GM10847 (cell line): ENCODE measurements around the gene ADRA2B.

Source experiments
- POLR2A ChIP-seq: IDR thresholded peaks from 2 replicates; pipeline ENCODE4 v1.6.1; 2011; ENCODE audit not compliant: insufficient read length; ENCODE audit errors: extremely low read depth

Gene ADRA2B

DNA sequence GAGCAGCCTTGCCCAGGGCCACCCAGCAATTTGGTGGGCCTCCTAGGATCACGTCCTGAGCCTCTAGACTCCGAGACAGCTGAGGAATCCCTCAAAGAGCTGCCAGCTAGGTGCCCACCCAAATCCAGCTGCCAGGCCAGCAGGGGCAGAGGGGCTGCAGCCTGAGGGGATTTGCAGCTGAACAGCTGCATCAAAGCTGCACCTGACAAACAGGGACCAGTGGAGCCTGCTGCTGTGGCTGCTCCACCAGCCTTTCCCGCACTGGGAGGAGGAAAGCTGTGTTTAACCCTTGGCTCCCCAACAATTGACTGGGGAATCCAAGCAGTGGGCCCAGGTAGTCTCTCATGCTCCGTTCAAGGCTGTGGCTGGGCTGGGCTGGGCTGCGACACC, 8.2 kb downstream of the ADRA2B start:
- no peak for TF ChIP-seq POLR2A

DNA sequence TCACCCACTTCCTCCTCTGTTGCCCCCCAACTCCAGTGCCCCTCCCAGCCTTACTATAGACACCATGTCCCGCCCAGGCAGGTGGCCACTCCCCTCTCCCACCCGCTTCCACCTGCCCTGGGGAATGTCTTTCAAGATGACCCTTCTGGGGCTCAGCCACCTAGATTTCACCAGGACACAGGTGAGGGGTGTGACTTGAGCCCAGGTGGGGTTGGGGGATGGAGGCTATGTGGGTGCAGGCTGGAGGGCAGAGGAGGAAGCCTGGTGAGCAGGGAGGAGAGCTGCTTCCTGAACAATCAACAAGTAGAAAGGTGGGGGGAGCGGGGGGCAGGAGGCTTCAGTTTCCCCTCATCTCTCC, 8.7 kb downstream of the ADRA2B start:
- no peak for TF ChIP-seq POLR2A

DNA sequence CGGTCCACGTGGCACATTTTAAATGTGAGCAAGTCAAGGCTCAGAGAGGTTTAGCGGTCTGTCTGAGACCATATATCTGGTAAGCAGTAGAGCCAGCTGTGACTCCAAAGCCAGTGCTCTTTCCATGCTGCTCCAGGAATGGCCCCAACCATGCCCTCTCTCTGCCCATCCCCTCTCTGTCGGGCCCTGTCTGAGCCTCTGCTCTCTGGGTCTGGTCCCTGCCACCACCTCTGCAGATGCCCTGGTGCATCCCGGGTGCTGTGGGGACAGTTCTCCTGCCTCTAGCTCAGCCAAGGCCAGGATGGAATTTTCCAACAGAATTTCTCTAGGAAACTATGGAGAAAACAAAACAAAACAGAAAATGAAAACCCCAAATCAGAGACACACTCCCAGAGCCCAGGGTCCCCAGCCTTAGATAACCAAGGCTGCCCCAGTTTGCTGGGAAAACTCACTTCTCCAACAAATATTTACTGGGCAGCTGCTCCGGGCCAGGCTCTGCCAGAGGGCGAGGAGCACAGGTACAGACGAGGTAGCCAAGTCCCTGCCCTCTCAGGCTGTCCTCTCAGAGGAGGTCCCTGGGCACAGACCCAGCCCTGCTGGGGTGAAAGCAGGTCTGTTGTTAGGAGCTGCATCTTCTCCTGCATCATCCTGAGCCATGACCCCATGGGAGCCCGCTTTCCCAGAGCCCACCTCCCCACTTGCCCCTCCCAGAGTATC, 9.2 kb downstream of the ADRA2B start:
- TF ChIP-seq POLR2A, result no peak

DNA sequence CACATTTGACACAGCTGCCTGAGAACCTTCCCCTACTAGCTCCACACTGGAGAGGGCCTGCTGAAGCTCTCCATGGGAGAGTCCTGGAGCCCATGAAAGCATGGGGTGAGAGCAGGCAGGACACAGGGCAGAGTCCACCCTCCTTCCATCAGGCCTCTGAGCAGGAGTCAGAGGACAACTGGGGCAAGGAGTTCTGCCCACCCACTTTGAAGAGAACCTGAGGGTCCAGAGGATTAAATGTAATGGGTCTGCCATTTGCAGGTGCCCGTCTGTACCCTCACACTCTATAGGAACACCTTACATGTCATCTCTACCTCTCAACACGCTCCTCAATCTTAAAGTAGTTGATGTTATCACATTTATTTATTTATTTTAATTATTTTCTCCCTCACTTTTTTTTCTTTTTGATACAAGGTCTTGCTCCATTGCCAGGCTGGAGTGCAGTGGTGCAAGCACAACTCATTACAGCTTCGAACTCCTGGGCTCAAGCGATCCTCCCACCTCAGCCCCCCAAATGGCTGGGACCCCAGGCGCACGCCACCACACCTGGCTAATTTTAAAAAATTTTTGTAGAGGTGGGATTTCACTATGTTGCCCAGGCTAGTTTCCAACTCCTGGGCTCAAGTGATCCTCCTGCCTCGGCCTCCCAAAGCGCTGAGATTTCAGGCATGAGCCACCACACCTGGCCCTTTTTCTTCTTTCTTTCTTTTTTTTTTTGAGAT, 10.2 kb downstream of the ADRA2B start:
- TF ChIP-seq POLR2A, result no peak

DNA sequence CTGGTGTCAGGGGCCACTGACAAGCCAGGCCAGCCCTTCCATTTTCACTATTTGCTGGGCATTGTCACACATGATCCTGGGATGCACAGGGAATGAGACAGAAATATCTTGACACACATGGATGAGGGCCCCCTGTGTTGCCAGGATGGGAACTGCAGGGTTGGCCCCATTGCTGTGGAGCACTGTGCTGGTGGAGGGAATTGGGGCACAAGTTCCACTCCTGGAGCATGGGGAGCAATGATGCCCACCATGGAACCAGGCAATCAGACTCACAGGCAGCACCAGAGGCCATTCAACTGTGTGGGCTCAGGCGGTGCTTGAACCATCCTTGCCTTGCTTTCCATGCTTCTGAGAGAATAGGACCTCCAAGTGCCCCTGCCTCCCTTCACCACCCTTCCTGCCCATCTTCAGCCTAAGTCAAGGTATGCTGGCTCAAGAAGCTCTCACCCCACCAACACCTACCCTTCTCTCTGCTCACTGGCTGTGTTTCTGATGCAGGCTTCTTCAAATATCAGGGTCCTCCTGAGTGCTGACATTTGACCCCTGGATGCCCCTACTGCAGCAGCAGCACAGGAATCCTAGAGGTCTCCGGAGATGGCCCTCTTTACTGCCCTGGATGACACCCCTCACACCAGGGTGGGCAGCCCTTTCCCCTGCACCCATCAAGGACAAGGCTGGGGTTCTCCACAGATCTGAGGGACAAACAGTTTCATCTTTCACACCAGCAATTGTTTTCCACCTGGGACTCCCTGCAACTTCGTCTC, 11.0 kb downstream of the ADRA2B start:
- TF ChIP-seq POLR2A, result no peak

DNA sequence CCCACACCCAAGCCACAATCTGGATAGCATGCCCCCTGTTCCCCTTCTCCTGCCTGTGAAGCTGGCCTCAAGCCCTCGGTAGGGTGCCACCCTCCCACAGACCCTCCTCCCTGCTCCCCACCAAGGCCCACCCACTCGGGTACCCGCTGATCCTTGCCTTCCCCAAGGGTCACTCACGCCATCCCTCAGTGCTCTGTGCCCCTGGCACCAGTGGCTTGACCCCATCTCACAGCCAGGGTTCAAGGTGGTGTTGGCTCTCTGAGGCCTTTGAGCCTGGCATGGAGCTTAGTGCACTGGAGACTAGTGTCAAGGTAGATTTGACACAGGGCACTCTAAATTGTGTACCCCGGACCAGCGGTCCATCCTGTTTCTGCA, 11.9 kb downstream of the ADRA2B start:
- TF ChIP-seq POLR2A, result no peak

DNA sequence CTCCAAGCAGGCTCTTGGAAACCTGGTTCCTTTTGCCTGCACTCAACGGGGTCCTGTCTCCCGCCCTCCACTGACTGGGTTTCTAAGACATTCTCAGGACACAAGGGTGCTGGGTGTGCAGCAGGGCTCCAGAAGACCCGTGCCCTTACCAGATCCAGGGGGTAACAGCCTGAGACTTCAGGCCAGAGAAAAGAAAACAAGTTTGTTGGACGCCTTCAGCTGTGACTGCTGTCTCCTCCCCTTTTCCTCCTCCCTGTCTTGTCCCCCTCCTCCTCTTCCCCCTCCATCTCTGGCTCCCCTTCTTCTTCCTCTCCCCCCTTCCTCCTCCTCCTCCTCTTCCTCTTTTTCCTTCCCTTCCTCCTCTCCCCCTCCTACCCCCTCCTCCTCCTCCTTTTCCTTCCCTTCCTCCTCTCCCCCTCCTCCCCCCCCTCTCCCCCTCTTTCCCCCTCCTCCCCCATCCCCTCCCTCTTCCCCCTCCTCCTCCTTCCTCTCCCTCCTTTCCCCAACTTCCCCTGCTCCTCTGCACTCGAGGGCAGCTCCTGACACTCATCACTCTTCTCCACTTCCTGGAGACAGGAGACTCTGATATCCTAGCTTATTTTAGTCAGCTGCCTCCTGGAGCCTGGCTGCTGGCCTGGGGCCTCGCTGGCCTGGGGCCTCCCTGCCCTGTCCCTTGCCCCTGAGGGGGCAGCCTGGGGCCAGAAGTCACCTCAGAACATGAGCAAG, 12.4 kb downstream of the ADRA2B start:
- TF ChIP-seq POLR2A, result no peak

DNA sequence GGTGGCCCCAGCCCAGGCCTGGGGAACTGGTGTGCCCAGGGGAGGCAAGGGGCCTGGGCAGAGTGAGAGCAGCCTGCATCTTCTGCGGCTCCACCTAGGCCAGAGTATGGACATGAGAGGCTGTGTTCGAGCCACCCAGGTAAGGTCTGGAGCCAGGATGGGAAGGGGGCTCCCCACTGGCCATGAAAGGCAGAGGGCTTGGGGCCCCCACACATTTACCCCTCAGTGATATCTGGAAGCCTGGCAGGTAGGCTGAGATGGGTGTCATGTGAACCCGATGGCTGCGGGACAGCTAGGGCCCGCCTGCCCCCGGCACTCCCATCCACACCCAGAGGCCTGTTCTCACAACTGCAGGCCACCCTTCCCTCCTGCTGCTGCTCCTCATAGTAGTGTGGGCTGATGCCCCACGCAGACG, 13.2 kb downstream of the ADRA2B start:
- TF ChIP-seq POLR2A, result no peak

DNA sequence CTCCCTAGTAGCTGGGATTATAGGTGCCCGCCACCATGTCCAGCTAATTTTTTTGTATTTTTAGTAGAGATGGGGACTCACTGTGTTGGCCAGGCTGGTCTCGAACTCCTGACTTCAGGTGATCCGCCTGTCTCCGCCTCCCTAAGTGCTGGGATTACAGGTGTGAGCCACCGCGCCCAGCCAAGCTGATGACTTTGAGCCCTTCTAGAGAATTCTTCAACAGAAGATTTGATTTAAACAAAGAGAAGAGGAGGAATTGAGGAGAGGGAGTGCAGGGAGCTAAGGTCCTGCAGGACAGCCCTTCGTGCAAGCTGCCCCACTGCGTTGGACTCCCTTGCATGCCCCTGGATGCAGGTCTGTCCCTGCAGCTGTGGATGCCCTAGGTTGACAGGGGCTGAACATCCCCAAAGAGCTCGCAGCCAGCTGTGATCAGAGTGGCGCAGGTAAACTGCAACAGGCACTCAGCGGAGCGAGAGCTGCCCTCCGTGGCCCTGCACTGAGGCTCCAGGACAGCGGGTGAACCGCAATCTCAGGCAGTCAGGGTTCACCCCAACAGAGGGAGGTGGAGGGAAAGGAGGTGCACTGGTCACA, 13.7 kb downstream of the ADRA2B start:
- TF ChIP-seq POLR2A, result no peak

DNA sequence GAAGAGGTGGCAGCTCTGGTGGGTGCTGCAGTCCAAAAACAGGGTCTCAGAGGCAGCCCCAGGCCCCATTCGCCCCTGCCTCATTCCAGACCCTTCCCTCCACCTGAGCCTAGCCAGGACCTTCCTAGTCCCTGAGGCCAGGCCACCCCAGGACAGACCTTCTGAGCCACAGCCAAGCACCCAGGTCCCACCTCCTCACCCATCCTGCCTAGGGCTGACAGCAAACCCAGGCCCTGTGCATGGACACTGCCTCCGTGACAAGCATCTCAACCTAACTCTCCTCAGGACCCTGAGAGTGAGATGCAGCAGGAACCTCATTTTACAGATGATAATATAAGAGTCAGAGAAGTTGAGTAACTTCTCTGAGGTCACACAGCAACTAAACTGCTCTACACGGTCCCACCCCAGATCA, 15.5 kb downstream of the ADRA2B start:
- no peak for TF ChIP-seq POLR2A

DNA sequence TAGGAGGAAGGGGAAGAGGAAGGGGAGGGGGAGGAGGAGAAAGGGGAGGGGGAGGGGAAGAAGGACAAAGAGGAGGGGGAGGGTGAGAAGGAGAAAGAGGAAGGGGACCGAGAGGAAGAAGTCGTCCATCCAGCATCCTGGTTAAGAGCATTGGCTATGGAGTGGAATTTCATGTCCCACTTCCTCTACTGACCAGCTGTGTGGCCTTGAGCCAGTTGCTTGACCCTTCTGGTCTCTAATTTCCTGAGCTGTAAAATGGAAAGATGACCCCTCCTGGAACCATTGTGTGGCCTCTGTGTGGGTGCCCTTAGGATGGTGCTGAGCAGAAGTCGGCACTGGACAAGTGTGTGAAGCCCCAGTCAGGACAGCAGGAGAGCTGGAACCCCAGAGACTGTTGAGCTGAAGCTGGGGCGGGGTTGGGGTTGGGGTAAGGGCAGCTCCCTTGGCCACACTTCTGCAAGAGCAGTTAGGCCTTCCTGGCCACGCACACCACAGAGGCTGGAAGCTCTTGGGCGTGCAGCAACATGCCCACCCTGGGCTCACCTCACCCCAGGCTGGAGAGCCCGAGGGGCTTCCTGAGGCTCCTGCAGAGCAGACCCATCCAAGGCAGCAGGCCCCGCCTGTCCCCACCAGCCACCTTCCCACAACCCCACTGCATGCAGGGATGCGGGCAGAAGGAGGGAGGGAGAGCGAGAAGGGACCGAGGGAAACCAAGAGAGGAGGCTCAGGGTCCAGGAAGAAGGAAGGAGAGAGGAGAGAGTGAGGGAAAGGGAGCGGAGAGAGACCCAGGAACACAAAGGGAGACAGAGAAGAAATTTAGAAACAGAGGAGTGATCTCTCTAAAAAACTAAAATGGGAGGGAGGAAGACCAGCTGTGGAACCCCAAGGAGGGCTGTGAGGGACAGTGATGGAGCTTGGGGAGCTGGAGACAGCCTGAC, 16.2 kb downstream of the ADRA2B start:
- TF ChIP-seq POLR2A, result no peak

DNA sequence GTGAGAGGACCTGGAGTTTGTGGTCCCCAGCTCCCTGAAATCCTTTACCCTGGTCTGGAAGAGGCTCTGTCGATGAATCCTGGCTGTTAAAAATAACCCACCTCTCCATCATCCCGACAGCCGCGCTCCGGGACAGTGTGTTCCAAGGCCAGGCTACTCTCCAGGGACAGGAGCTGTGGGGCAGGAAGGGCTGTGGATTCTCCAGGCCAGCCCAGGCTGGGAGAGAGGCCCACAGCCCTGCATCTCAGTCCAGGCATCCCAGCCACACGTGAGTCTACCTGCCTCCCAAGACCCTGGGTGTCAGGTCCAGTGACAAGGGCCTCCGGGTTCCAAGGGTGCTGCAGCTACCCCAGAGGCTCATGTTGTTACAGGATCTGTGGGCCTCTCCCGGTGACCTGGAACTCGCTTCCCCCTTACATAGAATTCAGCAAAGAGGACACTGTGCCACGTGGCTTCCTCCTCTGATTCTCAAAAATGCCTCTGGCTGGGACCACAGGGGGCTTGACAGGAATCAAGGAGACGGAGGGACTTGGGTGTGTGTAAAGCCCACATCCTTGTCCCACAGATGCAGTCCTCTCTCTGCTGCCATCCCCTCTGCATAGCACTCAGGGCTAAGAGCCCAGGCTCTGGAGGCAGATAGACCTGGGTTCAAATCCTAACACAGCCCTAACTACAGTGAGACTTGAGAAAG, 17.3 kb downstream of the ADRA2B start:
- TF ChIP-seq POLR2A, result no peak

DNA sequence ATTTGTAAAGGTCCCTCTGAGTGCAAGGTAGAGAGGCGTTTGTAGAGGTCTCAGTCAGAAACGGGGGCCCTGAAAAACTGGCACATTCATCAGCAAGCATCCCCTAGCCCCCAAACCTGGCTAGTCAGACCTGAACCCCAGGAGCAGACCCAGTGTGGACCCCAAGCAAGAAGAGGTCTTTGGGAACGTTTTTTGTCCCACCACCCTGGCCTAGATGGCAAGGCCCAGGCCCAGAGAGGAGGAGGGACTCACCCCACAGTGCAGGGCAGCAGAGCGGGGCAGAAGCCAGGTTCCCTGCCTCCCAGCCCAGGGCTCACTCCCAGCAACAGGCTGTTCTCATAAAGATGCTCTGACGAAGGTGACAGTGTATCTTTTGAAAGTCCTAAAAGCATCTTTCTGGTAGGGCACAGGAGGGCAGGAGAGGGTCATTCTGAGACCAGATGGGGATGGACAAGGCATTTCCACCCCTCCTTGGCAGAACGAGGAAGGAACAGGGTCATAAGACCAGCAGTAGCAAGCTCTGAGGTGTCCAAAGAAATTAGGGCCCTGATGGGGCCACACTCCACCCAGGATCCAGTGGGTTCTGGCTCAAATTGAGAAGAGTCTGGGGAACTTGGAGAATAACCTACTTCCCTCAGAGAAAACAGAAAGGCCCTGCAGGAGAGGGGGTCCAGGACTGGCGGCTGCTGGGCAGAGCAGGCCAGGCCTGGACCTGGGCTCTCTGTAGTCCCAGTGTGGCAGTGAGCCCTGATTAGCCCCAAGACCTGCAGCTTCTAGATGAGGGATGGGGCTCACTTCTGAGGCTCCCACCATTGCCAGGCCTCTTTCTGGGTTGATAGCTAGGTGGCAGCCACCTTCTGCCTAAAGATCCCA, 18.2 kb downstream of the ADRA2B start:
- TF ChIP-seq POLR2A, result no peak

DNA sequence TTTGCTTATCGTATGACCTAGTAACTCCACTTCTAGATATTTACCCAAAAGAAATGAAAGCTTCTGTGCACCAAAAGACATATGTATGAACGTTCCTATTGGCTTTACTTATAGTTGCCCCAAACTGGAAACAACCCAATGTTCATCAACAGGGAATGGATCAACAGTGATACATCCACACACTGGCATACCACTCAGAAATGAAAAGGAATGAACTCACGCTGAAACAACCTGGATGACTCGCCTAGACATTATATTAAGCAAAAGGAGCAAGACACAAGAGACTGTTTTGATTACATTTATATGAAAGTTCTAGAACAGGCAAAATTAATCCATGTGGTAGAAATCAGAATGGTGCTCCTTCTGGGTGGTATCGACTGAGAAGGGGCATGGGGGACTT, 18.9 kb downstream of the ADRA2B start:
- no peak for TF ChIP-seq POLR2A
